ENCODE data around the gene TTC12.

Gene TTC12

GRCh38 chr11:113324250-113324649 lies 9.9 kb downstream of the TTC12 start:
- Histone ChIP-seq H3K4me2 (ENCODE audit: insufficient read depth, low read length, poor library complexity, severe bottlenecking) (no peak overlapping the region), H3K27ac (replicated peaks; ENCODE audit: low read length) (no peak overlapping the region), H4K8ac (ENCODE audit: low read depth, low read length) (no peak overlapping the region)

GRCh38 chr11:113329725-113330124 lies 15.3 kb downstream of the TTC12 start:
- no peaks in the 10 kb centered on the region for H3K27me3 ChIP-seq (ENCODE audit: control insufficient read depth in 3 of 3, insufficient read depth in 3 of 3, low read depth in 1 of 3, low read length in 3 of 3)

More at GRCh38 chr11:113324250-113324649, 9.9 kb downstream of the TTC12 start:
- no peak overlapping the region for H4K91ac ChIP-seq (ENCODE audit: low read depth, low read length, poor library complexity)
- no peak overlapping the region for H3K9ac ChIP-seq (ENCODE audit: low read depth, low read length, poor library complexity)
- no peak for DNase-seq (ENCODE audit: low spot score)
- WGBS, 2 donors (ENCODE audit: extremely low coverage in 2 of 2, insufficient read length in 2 of 2, insufficient replicate concordance in 1 of 2), result no CpG with 5 or more reads among the region's 5 CpGs
- no peak overlapping the region for H2BK5ac ChIP-seq (ENCODE audit: low read length)
- H2BK120ac ChIP-seq (ENCODE audit: low read depth, low read length), result no peak overlapping the region
- no peak overlapping the region for H2BK12ac ChIP-seq (ENCODE audit: low read length)
- H2AFZ ChIP-seq (ENCODE audit: low read length), result no peak overlapping the region
- no peaks in the 10 kb centered on the region for H3K79me1 ChIP-seq (ENCODE audit: low read depth, low read length)
- H2BK15ac ChIP-seq (ENCODE audit: low read length), result no peak overlapping the region
- H3K27me3 ChIP-seq (ENCODE audit: control insufficient read depth in 3 of 3, insufficient read depth in 3 of 3, low read depth in 1 of 3, low read length in 3 of 3), result no peaks in the 10 kb centered on the region
- no peaks in the 10 kb centered on the region for H3K4me1 ChIP-seq (ENCODE audit: control insufficient read depth in 2 of 2, insufficient read depth in 1 of 2, low read depth in 1 of 2, low read length in 2 of 2)
- H3K9me3 ChIP-seq (replicated peaks in 1 of 2; ENCODE audit: control insufficient read depth in 2 of 2, insufficient read depth in 1 of 2, low read depth in 1 of 2, low read length in 2 of 2), result peaks cover 2 to 5% of the 10 kb centered on the region in 2 donors
- no peak overlapping the region for H2AK5ac ChIP-seq (ENCODE audit: low read depth, low read length)
- no peak overlapping the region for H3K14ac ChIP-seq (ENCODE audit: low read length)
- no peak overlapping the region for H3K4me3 ChIP-seq (ENCODE audit: low read length in 2 of 2)
- H3K18ac ChIP-seq (ENCODE audit: low read length), result no peak overlapping the region
- H3K4ac ChIP-seq (ENCODE audit: low read length), result no peak overlapping the region
- no peak overlapping the region for H3K23ac ChIP-seq (ENCODE audit: low read depth, low read length, poor library complexity)
- peaks cover 9 to 28% of the 10 kb centered on the region in 2 donors for H3K36me3 ChIP-seq (replicated peaks in 1 of 2; ENCODE audit: control insufficient read depth in 2 of 2, insufficient read depth in 2 of 2, low read length in 2 of 2)

DNA sequence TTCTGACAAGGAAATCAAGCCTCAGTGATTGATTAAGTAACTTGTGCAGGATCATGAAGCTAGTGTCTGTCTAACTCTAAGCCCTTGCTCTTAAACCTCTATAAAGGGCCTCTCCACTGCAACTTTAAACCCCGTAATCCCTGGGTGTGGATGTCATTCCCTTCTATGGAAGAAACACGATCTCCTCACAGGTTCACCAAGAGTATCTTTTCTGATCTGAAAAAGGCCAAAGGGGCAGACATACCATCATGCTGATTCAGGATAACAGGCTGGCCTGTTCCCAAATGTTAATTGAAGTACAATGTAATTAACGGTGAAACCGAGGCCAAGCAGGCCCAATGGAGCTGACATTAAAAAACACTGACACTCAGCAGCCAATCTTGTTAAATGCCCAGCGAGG lies 17.1 kb downstream of the TTC12 start:
- Histone ChIP-seq H2BK12ac (ENCODE audit: low read length) (no peak overlapping the region), H3K27me3 (ENCODE audit: control insufficient read depth in 3 of 3, insufficient read depth in 3 of 3, low read depth in 1 of 3, low read length in 3 of 3) (no peaks in the 10 kb centered on the region), H4K91ac (ENCODE audit: low read depth, low read length, poor library complexity) (no peak overlapping the region), H2AK5ac (ENCODE audit: low read depth, low read length) (no peak overlapping the region), H3K23ac (ENCODE audit: low read depth, low read length, poor library complexity) (no peak overlapping the region), H3K18ac (ENCODE audit: low read length) (no peak overlapping the region), H3K9ac (ENCODE audit: low read depth, low read length, poor library complexity) (no peak overlapping the region), H2BK120ac (ENCODE audit: low read depth, low read length) (no peak overlapping the region), H3K14ac (ENCODE audit: low read length) (no peak overlapping the region), H3K79me1 (ENCODE audit: low read depth, low read length) (no peaks in the 10 kb centered on the region), H2BK5ac (ENCODE audit: low read length) (no peak overlapping the region), H3K4me1 (ENCODE audit: control insufficient read depth in 2 of 2, insufficient read depth in 1 of 2, low read depth in 1 of 2, low read length in 2 of 2) (peaks cover 0 to 5% of the 10 kb centered on the region in 2 donors), H3K4me3 (ENCODE audit: low read length in 2 of 2) (no peak overlapping the region), H3K4me2 (ENCODE audit: insufficient read depth, low read length, poor library complexity, severe bottlenecking) (no peak overlapping the region), H2AFZ (ENCODE audit: low read length) (no peak overlapping the region), H3K27ac (replicated peaks; ENCODE audit: low read length) (no peak overlapping the region), H3K36me3 (replicated peaks in 1 of 2; ENCODE audit: control insufficient read depth in 2 of 2, insufficient read depth in 2 of 2, low read length in 2 of 2) (peaks cover 3 to 32% of the 10 kb centered on the region in 2 donors), H2BK15ac (ENCODE audit: low read length) (no peak overlapping the region), H3K9me3 (replicated peaks in 1 of 2; ENCODE audit: control insufficient read depth in 2 of 2, insufficient read depth in 1 of 2, low read depth in 1 of 2, low read length in 2 of 2) (no peaks in the 10 kb centered on the region), H4K8ac (ENCODE audit: low read depth, low read length) (no peak overlapping the region), H3K4ac (ENCODE audit: low read length) (no peak overlapping the region)
- DNase-seq (ENCODE audit: low spot score), result no peak
- no CpG with 5 or more reads among the region's 5 CpGs for WGBS, 2 donors (ENCODE audit: extremely low coverage in 2 of 2, insufficient read length in 2 of 2, insufficient replicate concordance in 1 of 2)

More at GRCh38 chr11:113329725-113330124, 15.3 kb downstream of the TTC12 start:
- Histone ChIP-seq H2BK120ac (ENCODE audit: low read depth, low read length) (no peak overlapping the region), H3K27ac (replicated peaks; ENCODE audit: low read length) (no peak overlapping the region), H2BK15ac (ENCODE audit: low read length) (no peak overlapping the region), H3K4me3 (ENCODE audit: low read length in 2 of 2) (no peak overlapping the region), H3K79me1 (ENCODE audit: low read depth, low read length) (no peaks in the 10 kb centered on the region), H2AFZ (ENCODE audit: low read length) (no peak overlapping the region), H4K8ac (ENCODE audit: low read depth, low read length) (no peak overlapping the region), H3K36me3 (replicated peaks in 1 of 2; ENCODE audit: control insufficient read depth in 2 of 2, insufficient read depth in 2 of 2, low read length in 2 of 2) (peaks cover 4 to 28% of the 10 kb centered on the region in 2 donors), H3K9me3 (replicated peaks in 1 of 2; ENCODE audit: control insufficient read depth in 2 of 2, insufficient read depth in 1 of 2, low read depth in 1 of 2, low read length in 2 of 2) (no peaks in the 10 kb centered on the region), H3K18ac (ENCODE audit: low read length) (no peak overlapping the region), H3K4ac (ENCODE audit: low read length) (no peak overlapping the region), H3K9ac (ENCODE audit: low read depth, low read length, poor library complexity) (no peak overlapping the region), H4K91ac (ENCODE audit: low read depth, low read length, poor library complexity) (no peak overlapping the region), H3K4me2 (ENCODE audit: insufficient read depth, low read length, poor library complexity, severe bottlenecking) (no peak overlapping the region), H3K23ac (ENCODE audit: low read depth, low read length, poor library complexity) (no peak overlapping the region), H2BK5ac (ENCODE audit: low read length) (no peak overlapping the region), H2AK5ac (ENCODE audit: low read depth, low read length) (no peak overlapping the region), H2BK12ac (ENCODE audit: low read length) (no peak overlapping the region), H3K14ac (ENCODE audit: low read length) (no peak overlapping the region), H3K4me1 (ENCODE audit: control insufficient read depth in 2 of 2, insufficient read depth in 1 of 2, low read depth in 1 of 2, low read length in 2 of 2) (peaks cover 0 to 5% of the 10 kb centered on the region in 2 donors)
- DNase-seq (ENCODE audit: low spot score), result no peak
- WGBS, 2 donors (ENCODE audit: extremely low coverage in 2 of 2, insufficient read length in 2 of 2, insufficient replicate concordance in 1 of 2), result no CpG with 5 or more reads among the region's 2 CpGs

DNA sequence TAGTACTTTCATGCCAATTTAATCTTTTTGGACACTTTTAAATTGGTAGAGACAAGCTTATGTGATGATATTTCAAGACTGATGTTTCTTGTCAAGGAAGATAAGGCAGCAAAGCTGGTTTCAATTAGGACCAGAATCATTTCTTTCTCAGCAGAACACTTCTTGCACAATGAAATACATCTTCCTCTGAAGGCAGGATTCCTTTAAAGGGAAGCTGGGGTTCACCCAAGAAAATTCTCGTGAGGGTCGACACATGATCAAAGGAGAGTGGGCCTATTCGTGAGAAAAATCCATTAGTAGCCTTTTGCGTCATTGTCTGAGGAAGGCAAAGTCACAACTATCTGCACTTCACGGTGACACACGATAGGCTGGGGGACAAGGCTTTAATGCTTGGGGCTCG lies 17.6 kb downstream of the TTC12 start:
- WGBS, 2 donors (ENCODE audit: extremely low coverage in 2 of 2, insufficient read length in 2 of 2, insufficient replicate concordance in 1 of 2), result no CpG with 5 or more reads among the region's 7 CpGs
- no peak overlapping the region for H2BK12ac ChIP-seq (ENCODE audit: low read length)
- no peak overlapping the region for H3K14ac ChIP-seq (ENCODE audit: low read length)
- H3K9ac ChIP-seq (ENCODE audit: low read depth, low read length, poor library complexity), result no peak overlapping the region
- H4K8ac ChIP-seq (ENCODE audit: low read depth, low read length), result no peak overlapping the region
- no peak overlapping the region for H2BK120ac ChIP-seq (ENCODE audit: low read depth, low read length)
- H4K91ac ChIP-seq (ENCODE audit: low read depth, low read length, poor library complexity), result no peak overlapping the region
- no peak overlapping the region for H2AFZ ChIP-seq (ENCODE audit: low read length)
- H3K4me2 ChIP-seq (ENCODE audit: insufficient read depth, low read length, poor library complexity, severe bottlenecking), result no peak overlapping the region
- H3K36me3 ChIP-seq (replicated peaks in 1 of 2; ENCODE audit: control insufficient read depth in 2 of 2, insufficient read depth in 2 of 2, low read length in 2 of 2), result peaks cover 3 to 32% of the 10 kb centered on the region in 2 donors
- H3K27me3 ChIP-seq (ENCODE audit: control insufficient read depth in 3 of 3, insufficient read depth in 3 of 3, low read depth in 1 of 3, low read length in 3 of 3), result no peaks in the 10 kb centered on the region
- H3K4ac ChIP-seq (ENCODE audit: low read length), result no peak overlapping the region
- peaks cover 0 to 5% of the 10 kb centered on the region in 2 donors for H3K4me1 ChIP-seq (ENCODE audit: control insufficient read depth in 2 of 2, insufficient read depth in 1 of 2, low read depth in 1 of 2, low read length in 2 of 2)
- no peaks in the 10 kb centered on the region for H3K79me1 ChIP-seq (ENCODE audit: low read depth, low read length)
- no peak overlapping the region for H2BK5ac ChIP-seq (ENCODE audit: low read length)
- H3K18ac ChIP-seq (ENCODE audit: low read length), result no peak overlapping the region
- no peak overlapping the region for H2BK15ac ChIP-seq (ENCODE audit: low read length)
- H3K27ac ChIP-seq (replicated peaks; ENCODE audit: low read length), result no peak overlapping the region
- no peak overlapping the region for H3K23ac ChIP-seq (ENCODE audit: low read depth, low read length, poor library complexity)
- no peak overlapping the region for H3K4me3 ChIP-seq (ENCODE audit: low read length in 2 of 2)
- DNase-seq (ENCODE audit: low spot score), result no peak
- no peak overlapping the region for H2AK5ac ChIP-seq (ENCODE audit: low read depth, low read length)
- no peaks in the 10 kb centered on the region for H3K9me3 ChIP-seq (replicated peaks in 1 of 2; ENCODE audit: control insufficient read depth in 2 of 2, insufficient read depth in 1 of 2, low read depth in 1 of 2, low read length in 2 of 2)

Measured in neuronal stem cell (in vitro differentiated cells).